NCI-H1436 (cell line): ENCODE results near the gene SPATA31C2.
"Not testable (repeated sequence)": the region's sequence is repeated elsewhere in the genome, so short reads cannot be mapped to it uniquely, and the experiment has no call there.

Experiments
- DNase-seq: peaks from one replicate; lab custom pipeline; 2025; lab: John Stamatoyannopoulos, UW

SPATA31C2 gene

GRCh38 chr9:88138375-88138774 lies at the start of gene SPATA31C2:
SPATA31C2 (minus strand) TSS chr9:88138475; CDS start chr9:88138446, 29 bp downstream.
- not testable (repeated sequence) for DNase-seq

DNA sequence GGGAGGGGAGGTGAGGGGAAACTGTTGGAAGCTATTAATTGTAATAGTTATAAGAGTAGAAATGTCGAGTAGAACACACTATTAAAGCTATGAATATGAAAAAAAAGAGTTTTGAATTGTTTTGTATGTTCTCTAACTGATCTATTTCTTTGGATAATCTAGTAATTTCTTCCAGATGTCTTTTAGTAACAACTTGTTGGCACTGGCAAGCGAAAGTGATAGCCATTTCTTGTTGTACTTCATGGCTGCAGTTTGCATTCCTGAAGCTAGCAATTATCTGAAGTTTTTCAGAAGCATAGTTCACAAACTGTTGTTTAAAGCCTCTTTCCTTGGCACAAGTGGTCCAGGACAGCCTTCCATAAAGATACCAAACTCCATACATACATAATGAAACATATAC lies 49.4 kb upstream of the SPATA31C2 start:
- DNase-seq, result no peak

DNA sequence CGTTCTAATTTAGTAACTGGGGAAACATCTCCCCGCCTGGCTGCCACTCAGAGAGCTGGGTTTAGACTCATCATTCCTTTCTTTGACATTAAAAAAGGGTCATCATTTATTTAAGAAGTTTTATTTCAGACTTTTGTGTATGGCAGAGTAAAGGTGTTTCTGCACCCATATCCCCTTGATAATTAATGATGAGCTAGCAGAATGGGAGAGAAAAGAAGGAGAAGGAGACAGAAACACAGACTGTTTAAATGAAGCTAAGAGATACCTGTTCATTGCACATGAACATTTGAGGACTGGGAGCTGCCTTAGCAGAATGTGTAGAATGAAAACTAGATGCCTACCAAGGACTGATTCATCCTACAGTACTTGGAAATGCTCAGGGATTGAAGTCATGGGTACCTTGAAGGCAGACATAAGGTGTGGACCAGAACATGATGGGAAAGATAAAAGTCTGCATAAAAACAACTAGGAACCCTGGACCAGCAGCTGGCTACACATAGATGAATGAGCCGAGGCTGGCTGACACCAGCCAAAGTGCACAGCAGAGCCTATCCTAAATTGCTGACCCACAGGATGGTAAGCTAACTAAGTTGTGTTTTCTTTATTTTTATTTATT lies 48.3 kb upstream of the SPATA31C2 start:
- no peak for DNase-seq

DNA sequence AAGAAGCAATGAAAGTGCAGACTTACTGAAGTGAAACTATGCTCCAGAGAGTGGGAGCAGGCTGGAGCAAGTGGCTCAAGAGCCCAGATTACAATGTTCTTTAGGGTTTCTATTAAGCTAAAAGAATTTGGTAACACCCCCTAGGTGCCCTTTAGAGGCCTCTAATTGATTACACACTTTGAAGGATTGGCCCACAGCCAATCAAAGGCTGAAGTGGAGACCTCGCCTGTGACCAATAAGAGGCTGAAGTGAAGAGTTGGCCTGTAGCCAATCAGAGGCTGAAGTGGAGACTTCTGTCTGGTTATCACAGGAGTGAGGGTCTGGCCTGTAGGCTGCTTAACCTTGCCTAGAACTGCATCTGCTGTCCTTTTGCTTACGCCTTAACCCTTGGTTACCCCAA lies 46.7 kb upstream of the SPATA31C2 start:
- no peak for DNase-seq

GRCh38 chr9:88183798-88184495 lies 45.7 kb upstream of the SPATA31C2 start:
- DNase-seq, result no peak

GRCh38 chr9:88182501-88182900 lies 44.2 kb upstream of the SPATA31C2 start:
- DNase-seq, result no peak

- DNase-seq, result no peak
These were observed 41.9 kb upstream of the SPATA31C2 start for GRCh38 chr9:88180081-88180765.

GRCh38 chr9:88179062-88179521 lies 40.8 kb upstream of the SPATA31C2 start:
- DNase-seq, result no peak

- DNase-seq, result no peak
These were observed 40.4 kb upstream of the SPATA31C2 start for GRCh38 chr9:88178641-88179040.

DNA sequence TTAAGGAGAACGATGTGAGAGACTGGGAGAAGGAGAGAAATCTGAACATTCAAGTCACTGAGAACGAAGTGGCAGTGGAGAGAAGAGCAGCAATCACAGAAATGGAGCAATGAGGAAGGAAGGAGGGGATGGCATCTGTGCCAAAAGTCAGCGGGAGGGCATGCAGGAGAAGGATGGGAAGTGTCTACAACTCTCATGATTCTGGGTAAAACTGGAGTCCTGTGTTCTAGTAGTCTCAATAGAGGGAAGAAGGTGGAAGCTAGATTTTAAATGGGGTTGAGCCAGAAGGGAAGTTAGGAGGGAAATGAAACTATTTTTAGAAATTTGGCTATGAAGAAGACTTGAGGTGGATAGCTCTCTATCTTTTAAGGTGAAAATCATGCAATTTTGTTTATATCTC lies 39.1 kb upstream of the SPATA31C2 start:
- no peak for DNase-seq

DNA sequence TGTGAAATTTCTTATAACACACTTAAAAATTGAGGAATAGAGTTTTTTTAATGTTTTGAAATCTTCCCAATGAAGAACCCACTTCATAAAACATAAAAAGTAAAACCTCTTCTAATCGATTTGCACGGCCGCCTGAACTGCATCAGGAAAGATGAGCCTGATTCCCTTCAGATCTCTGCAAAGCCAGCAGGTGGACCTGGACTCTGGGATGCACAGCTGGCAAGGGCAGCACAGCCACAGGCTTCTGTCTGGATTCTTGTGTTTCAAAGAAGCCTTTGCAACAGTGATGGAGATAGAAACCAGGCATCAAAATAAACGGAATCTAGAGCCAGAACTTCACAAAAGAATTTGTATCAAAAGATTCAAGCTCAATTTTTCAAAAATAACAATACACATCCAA lies 36.0 kb upstream of the SPATA31C2 start:
- no peak for DNase-seq

GRCh38 chr9:88173378-88173999 lies 35.2 kb upstream of the SPATA31C2 start:
- DNase-seq, result no peak

DNA sequence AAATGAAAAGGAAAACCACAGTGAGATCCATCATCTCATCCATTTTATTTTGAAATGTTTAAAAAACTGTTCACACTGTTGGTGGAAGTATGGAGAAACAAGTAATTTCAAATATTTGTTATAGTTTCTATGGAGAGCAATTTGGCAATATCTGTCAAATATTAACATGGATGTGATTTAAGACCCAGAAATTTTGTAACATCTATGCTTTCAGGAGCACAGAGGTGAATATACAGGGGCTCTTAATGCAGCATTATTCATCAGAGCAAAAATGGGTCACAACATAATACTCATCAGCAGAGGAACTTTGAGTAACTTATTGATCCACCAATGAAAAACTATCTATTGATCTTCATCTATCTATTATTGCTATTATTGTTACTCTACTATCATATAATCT lies 31.4 kb upstream of the SPATA31C2 start:
- DNase-seq, result no peak

GRCh38 chr9:88168564-88168963 lies 30.3 kb upstream of the SPATA31C2 start:
- no peak for DNase-seq

DNA sequence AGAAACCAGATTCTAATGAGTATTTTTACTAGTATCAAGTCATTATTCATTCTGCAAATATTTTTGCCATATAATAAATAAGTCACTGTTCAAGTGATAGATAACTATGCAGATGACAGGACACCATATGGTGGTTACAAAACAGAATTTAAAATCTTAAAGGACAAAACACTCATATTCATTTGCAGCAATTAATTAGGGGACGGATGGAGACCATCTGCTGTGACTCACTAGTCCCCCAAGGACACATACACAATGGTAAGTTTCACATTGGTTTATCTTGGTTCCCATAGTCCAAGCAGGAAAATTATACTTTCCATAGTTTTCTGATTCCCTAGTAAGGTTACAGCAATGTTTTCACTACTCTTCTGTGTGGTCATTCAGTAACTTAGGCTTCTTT lies 28.4 kb upstream of the SPATA31C2 start:
- no peak for DNase-seq

DNA sequence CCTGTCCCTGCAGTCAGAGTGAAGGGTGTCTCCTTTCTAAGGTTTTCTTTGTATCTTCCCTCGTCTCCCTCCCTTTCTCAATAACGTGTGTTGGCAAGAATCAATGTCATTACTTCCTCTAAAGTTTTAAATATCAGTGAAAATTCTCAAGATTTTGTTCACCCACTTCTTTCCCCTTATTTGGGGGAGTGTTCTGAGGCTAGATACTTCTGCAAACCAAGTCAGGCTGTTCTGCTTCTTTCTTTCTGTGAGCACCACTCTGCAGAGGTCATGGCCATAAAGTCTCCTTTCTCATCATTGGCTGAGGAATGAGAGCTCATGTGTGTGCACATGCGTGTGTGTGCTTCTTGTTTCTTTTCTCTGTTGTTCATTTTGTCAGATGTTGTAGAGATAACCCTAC lies 26.6 kb upstream of the SPATA31C2 start:
- no peak for DNase-seq

DNA sequence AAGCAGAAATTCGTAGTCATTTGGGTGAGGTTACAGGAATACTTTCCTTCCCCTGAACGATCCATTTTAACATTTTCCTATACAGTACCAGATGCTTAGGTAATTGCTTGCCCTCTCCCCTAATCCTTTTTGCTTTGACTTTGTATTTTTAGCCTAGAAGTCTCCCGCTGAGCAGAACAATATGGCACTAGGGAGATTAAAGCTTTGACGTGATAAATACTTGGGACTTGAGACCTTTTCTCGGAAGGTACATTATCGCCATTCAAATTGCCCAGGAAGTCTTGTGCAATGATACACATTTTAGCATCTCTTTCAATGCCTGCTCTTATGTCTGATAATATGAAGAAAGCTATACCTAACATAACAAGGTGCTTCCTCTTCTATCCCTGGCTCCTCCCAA lies 22.9 kb upstream of the SPATA31C2 start:
- DNase-seq, result no peak

DNA sequence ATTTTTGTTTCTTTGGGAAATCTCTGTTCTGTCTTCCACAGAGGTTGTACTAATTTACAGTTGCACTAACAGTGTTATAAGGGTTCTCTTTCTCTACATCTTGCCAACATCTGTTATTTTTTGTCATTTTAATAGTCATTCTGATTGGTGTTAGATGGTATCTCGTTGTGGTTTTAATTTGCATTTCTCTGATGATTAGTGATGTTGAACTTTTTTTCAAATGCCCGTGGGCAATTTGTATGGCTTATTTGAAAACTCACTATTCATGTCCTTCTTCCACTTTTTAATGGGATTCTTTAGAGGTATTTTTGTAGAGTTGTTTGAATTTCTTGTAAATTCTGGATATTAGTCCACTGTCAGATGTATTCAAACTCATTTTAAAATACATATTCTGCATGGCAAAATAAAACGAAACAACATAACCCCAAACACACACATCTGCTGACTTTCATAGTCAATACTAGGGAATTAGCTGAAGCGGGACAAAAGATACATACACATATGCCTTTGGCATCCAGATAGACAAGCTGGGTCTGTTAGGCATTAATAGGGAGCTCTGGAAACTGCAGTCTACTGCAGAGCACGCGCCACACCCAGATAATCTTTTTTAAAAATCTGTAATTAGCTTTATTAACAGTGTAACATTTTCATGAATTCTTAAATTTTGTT lies 5.8 kb upstream of the SPATA31C2 start:
- DNase-seq, result no peak

DNA sequence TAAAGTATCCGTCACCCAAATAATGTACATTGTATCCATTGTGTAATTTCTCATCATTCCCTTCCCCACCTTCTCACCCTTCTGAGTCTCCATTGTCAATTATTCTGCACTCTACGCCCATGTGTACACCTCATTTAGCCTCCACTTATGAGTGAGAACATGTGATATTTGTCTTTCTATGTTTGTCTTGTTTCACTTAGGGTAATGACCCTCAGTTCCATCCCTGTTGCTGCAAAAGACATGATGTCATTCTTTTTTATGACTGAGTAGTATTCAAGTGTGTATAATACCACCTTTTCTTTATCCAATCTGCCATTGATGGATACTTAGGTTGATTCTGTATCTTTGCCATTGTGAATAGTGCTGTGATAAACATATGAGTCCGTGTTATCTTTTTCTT lies 4.9 kb upstream of the SPATA31C2 start:
- DNase-seq, result no peak

DNA sequence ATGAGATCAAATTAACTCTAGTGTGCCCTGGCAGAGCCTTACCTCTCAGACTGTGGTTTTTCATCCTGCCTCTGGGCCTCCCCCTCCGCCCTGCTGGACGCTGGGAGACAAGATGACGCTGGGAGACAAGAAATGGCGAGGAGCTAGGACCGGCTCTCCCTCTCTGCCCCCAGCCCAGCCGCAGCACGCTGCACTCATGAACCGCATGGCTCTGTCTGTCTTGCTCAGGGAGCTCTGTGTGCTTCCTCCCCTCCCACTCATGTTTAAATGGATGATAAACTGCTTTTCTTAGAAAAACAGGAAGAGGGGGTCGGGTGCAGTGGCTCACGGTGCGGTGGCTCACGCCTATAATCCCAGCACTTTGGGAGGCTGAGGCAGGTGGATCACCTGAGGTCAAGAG lies 4.7 kb downstream of the SPATA31C2 start:
- DNase-seq, result not testable (repeated sequence)

GRCh38 chr9:88129556-88129955 lies 8.7 kb downstream of the SPATA31C2 start:
- DNase-seq, result not testable (repeated sequence)

- DNase-seq, result not testable (repeated sequence)
These were observed 10.5 kb downstream of the SPATA31C2 start for GRCh38 chr9:88127700-88128300.
